ENCODE data around the gene OR51E2. TPM values are rescaled to one million over a fixed set of nuclear protein-coding genes. Genes with fewer than 3 reads are reported as not detected.

The OR51E2 gene
- total and polyA plus RNA-seq, 2 experiments from 2014 or later = not detected

- TF ChIP-seq, protein P1, sequence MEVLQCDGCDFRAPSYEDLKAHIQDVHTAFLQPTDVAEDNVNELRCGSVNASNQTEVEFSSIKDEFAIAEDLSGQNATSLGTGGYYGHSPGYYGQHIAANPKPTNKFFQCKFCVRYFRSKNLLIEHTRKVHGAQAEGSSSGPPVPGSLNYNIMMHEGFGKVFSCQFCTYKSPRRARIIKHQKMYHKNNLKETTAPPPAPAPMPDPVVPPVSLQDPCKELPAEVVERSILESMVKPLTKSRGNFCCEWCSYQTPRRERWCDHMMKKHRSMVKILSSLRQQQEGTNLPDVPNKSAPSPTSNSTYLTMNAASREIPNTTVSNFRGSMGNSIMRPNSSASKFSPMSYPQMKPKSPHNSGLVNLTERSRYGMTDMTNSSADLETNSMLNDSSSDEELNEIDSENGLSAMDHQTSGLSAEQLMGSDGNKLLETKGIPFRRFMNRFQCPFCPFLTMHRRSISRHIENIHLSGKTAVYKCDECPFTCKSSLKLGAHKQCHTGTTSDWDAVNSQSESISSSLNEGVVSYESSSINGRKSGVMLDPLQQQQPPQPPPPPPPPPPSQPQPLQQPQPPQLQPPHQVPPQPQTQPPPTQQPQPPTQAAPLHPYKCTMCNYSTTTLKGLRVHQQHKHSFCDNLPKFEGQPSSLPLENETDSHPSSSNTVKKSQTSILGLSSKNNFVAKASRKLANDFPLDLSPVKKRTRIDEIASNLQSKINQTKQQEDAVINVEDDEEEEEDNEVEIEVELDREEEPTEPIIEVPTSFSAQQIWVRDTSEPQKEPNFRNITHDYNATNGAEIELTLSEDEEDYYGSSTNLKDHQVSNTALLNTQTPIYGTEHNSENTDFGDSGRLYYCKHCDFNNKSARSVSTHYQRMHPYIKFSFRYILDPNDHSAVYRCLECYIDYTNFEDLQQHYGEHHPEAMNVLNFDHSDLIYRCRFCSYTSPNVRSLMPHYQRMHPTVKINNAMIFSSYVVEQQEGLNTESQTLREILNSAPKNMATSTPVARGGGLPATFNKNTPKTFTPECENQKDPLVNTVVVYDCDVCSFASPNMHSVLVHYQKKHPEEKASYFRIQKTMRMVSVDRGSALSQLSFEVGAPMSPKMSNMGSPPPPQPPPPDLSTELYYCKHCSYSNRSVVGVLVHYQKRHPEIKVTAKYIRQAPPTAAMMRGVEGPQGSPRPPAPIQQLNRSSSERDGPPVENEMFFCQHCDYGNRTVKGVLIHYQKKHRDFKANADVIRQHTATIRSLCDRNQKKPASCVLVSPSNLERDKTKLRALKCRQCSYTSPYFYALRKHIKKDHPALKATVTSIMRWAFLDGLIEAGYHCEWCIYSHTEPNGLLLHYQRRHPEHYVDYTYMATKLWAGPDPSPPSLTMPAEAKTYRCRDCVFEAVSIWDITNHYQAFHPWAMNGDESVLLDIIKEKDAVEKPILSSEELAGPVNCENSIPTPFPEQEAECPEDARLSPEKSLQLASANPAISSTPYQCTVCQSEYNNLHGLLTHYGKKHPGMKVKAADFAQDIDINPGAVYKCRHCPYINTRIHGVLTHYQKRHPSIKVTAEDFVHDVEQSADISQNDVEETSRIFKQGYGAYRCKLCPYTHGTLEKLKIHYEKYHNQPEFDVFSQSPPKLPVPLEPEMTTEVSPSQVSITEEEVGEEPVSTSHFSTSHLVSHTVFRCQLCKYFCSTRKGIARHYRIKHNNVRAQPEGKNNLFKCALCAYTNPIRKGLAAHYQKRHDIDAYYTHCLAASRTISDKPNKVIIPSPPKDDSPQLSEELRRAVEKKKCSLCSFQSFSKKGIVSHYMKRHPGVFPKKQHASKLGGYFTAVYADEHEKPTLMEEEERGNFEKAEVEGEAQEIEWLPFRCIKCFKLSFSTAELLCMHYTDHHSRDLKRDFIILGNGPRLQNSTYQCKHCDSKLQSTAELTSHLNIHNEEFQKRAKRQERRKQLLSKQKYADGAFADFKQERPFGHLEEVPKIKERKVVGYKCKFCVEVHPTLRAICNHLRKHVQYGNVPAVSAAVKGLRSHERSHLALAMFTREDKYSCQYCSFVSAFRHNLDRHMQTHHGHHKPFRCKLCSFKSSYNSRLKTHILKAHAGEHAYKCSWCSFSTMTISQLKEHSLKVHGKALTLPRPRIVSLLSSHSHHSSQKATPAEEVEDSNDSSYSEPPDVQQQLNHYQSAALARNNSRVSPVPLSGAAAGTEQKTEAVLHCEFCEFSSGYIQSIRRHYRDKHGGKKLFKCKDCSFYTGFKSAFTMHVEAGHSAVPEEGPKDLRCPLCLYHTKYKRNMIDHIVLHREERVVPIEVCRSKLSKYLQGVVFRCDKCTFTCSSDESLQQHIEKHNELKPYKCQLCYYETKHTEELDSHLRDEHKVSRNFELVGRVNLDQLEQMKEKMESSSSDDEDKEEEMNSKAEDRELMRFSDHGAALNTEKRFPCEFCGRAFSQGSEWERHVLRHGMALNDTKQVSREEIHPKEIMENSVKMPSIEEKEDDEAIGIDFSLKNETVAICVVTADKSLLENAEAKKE (CRISPR knock-in tag; IDR thresholded peaks at IDR 0.05) = no peak
- TF ChIP-seq STAT1 (IDR thresholded peaks at IDR 0.05; ENCODE audit: unreplicated experiment) (no peak), CREB1 (CRISPR knock-in tag; IDR thresholded peaks at IDR 0.05; ENCODE audit: low read depth) (no peak), ZNF331 (CRISPR knock-in tag; IDR thresholded peaks at IDR 0.05; ENCODE audit: low read depth) (no peak), POLR2AphosphoS5 (IDR thresholded peaks at IDR 0.05; ENCODE audit: low read depth) (no peak), JUNB (IDR thresholded peaks at IDR 0.05; ENCODE audit: unreplicated experiment) (no peak)
These were observed 60.0 kb downstream of the OR51E2 start (continued) for GRCh38 chr11:4637662-4638047.

DNA sequence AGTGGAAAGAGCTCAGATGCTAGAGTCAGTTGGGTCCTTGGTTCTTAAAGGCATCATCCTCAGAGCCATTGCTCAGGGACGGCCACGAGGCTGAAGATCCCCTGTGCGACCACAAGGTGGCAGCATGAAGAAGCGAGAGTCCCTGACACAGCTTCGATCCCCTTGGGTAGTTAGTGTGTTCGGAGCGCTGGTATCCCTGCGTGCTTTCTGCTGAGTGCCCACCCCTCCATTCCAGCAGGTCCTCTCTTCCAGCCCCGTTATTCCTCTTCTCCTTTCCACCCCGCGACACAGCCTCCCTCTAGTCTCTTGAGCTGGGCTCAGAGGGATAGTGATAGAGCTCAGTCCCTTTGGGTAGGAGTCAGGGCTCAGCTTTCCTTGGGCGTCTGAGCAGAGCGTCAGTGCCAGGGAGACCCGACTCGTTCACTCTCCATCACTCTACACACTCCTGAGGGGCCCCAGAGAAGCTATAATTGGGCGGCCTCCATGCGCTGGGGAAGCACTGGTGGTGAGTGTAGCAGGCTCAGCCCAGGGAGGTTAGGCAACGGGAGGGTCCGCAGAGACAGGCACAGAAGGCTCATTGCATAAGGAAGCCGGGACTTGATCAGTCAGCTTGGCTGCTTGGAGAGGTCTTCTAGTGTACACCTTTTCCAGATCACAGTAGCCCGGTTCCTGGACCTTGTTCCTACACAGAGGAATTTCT lies 60.5 kb downstream of the OR51E2 start, which contains the start of gene OR51D1:
Gene OR51D1 (plus strand): TSS at position 516 of the 700 bp plus-strand sequence. CDS start 2,314 bp downstream, outside the sequence.
- H4K20me1 ChIP-seq (replicated peaks; ENCODE audit: insufficient read depth) = no peaks in the 10 kb centered on the region
- no peaks in the 10 kb centered on the region; the same call in 2 of the 3 replicates for H3K4me1 Mint-ChIP-seq
- no peaks in the 10 kb centered on the region for H3K9me3 Mint-ChIP-seq
- no peaks in the 10 kb centered on the region for H3K79me2 ChIP-seq (replicated peaks; ENCODE audit: insufficient read depth)
- H3K4me2 ChIP-seq = peak within 1 kb of the TSS; percentile 53
- no peaks in the 10 kb centered on the region for H3K36me3 Mint-ChIP-seq (ENCODE audit: low read depth)
- peak within 1 kb of the TSS; percentile 39 for H3K4me3 ChIP-seq
- H3K9me2 ChIP-seq (ENCODE audit: insufficient read depth) = peaks cover 16% of the 10 kb centered on the region; the same call in 1 of the 2 replicates
- no peak for TF ChIP-seq CREB1 (CRISPR knock-in tag; IDR thresholded peaks at IDR 0.05; ENCODE audit: low read depth)
- TF ChIP-seq, protein P2, sequence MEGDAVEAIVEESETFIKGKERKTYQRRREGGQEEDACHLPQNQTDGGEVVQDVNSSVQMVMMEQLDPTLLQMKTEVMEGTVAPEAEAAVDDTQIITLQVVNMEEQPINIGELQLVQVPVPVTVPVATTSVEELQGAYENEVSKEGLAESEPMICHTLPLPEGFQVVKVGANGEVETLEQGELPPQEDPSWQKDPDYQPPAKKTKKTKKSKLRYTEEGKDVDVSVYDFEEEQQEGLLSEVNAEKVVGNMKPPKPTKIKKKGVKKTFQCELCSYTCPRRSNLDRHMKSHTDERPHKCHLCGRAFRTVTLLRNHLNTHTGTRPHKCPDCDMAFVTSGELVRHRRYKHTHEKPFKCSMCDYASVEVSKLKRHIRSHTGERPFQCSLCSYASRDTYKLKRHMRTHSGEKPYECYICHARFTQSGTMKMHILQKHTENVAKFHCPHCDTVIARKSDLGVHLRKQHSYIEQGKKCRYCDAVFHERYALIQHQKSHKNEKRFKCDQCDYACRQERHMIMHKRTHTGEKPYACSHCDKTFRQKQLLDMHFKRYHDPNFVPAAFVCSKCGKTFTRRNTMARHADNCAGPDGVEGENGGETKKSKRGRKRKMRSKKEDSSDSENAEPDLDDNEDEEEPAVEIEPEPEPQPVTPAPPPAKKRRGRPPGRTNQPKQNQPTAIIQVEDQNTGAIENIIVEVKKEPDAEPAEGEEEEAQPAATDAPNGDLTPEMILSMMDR (conservative IDR thresholded peaks at IDR 0.05; ENCODE audit: low read depth in 2 of 2) = peak; percentile 75 to 98
- H3K4me1 ChIP-seq (ENCODE audit: insufficient read depth) = no peaks in the 10 kb centered on the region
- H2AFZ ChIP-seq = peak within 1 kb of the TSS; percentile 97
- DNase-seq (ENCODE audit: low spot score) (peak; percentile 89), ATAC-seq (peak; percentile 99)
- H3K36me3 ChIP-seq (ENCODE audit: insufficient read depth) = no peaks in the 10 kb centered on the region
- no peak within 1 kb of the TSS for H3K27ac Mint-ChIP-seq
- H3K4me3 Mint-ChIP-seq = no peak within 1 kb of the TSS
- no peaks in the 10 kb centered on the region for H3F3A ChIP-seq (replicated peaks; ENCODE audit: low read depth)
- no peaks in the 10 kb centered on the region for H3K27me3 ChIP-seq (ENCODE audit: insufficient read depth)
- no peak within 1 kb of the TSS for H3K27ac ChIP-seq (ENCODE audit: low read depth)
- peaks cover 4% of the 10 kb centered on the region for H3K27me3 Mint-ChIP-seq (ENCODE audit: insufficient read depth, low read depth, poor library complexity)

Measured in GM23338 (cell line).